ENCODE data around the gene PDE8B.

PDE8B gene

GRCh38 chr5:77232574-77233358 lies 22.3 kb downstream of the PDE8B start:
- DNase-seq = no peak

- no peak for DNase-seq
Measured at GRCh38 chr5:77235846-77236721, 25.6 kb downstream of the PDE8B start.

GRCh38 chr5:77239126-77239741 lies 28.8 kb downstream of the PDE8B start:
- no peak for DNase-seq

- no peak for DNase-seq
Measured at GRCh38 chr5:77241444-77241843, 31.0 kb downstream of the PDE8B start.

- no peak for DNase-seq
Measured at GRCh38 chr5:77249475-77249874, 39.0 kb downstream of the PDE8B start.

- no peak for DNase-seq
Measured at GRCh38 chr5:77250021-77250420, 39.5 kb downstream of the PDE8B start.

- DNase-seq = no peak
Measured at GRCh38 chr5:77251921-77252320, 41.4 kb downstream of the PDE8B start.

- DNase-seq = no peak
Measured at GRCh38 chr5:77255617-77256016, 45.1 kb downstream of the PDE8B start.

- no peak for DNase-seq
Measured at GRCh38 chr5:77256406-77256805, 45.9 kb downstream of the PDE8B start.

GRCh38 chr5:77258652-77259051 lies 48.2 kb downstream of the PDE8B start:
- DNase-seq = no peak

- no peak for DNase-seq
Measured at GRCh38 chr5:77259476-77259875, 49.0 kb downstream of the PDE8B start.

GRCh38 chr5:77262697-77263096 lies 52.2 kb downstream of the PDE8B start:
- DNase-seq = no peak

GRCh38 chr5:77266291-77266690 lies 55.8 kb downstream of the PDE8B start:
- no peak for DNase-seq

GRCh38 chr5:77267496-77267895 lies 57.0 kb downstream of the PDE8B start:
- DNase-seq = no peak

GRCh38 chr5:77272206-77272605 lies 61.7 kb downstream of the PDE8B start:
- DNase-seq = no peak

- DNase-seq = no peak
Measured at GRCh38 chr5:77277759-77278158, 67.3 kb downstream of the PDE8B start.

- DNase-seq = no peak
Measured at GRCh38 chr5:77280036-77280435, 69.6 kb downstream of the PDE8B start.

GRCh38 chr5:77281969-77282336 lies 71.5 kb downstream of the PDE8B start:
- no peak for DNase-seq

GRCh38 chr5:77282337-77283027 lies 72.0 kb downstream of the PDE8B start:
- DNase-seq = no peak

- DNase-seq = no peak
Measured at GRCh38 chr5:77285251-77285841, 74.9 kb downstream of the PDE8B start.

GRCh38 chr5:77292026-77292757 lies 81.7 kb downstream of the PDE8B start:
- no peak for DNase-seq

- no peak for DNase-seq
Measured at GRCh38 chr5:77294185-77294584, 83.7 kb downstream of the PDE8B start.
